Erythroblast (primary cell): ENCODE measurements around the gene RHOBTB3.
A peak's percentile ranks its signal among the peaks of the same experiment; 100 is the strongest.

ENCODE experiments used
- DNase-seq, 2 experiments: peaks; one replicate each; lab custom pipeline; 2025; lab: John Stamatoyannopoulos, UW
- GATA1 ChIP-seq: IDR thresholded peaks from 2 replicates; pipeline ENCODE4 v1.6.1; 2011; ENCODE audit warnings: low read depth, mild to moderate bottlenecking, control low read depth, low read length, moderate library complexity
- POLR2A ChIP-seq: IDR thresholded peaks from 2 replicates; pipeline ENCODE4 v1.6.1; 2011; ENCODE audit warnings: mild to moderate bottlenecking, low read length

Gene RHOBTB3

GRCh38 chr5:95815155-95815729 lies 84.1 kb downstream of the RHOBTB3 start:
- TF ChIP-seq POLR2A (no peak), GATA1 (no peak)
- no peak for DNase-seq

- DNase-seq: no peak
- TF ChIP-seq POLR2A (no peak), GATA1 (no peak)
Measured at GRCh38 chr5:95816341-95816740, 85.2 kb downstream of the RHOBTB3 start.

GRCh38 chr5:95816776-95817175 lies 85.6 kb downstream of the RHOBTB3 start:
- DNase-seq: no peak
- TF ChIP-seq GATA1 (no peak), POLR2A (no peak)

DNA sequence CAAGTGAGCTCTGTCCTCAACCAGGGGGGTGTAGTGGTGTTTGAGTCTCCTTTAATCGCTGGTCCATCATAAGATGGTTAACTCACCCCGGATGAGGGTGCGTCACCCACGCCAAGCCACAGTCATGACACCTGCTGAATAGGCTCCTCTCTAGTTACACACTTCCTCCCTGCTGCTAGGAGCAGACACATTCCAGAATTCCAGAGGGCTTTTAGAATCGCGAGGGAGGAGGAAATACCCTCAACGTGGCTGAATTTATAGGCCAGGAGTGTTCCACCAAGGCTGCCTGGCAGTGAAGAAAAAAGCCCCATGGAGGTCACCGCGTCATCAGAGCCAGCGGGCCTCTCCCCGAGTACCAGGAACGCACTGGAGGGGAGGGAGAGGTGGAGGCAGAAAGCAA lies 86.3 kb downstream of the RHOBTB3 start:
- DNase-seq: no peak
- no peak for TF ChIP-seq POLR2A
- TF ChIP-seq GATA1: no peak

GRCh38 chr5:95818181-95819147 lies 87.3 kb downstream of the RHOBTB3 start:
- TF ChIP-seq GATA1: no peak
- no peak for TF ChIP-seq POLR2A
- DNase-seq: peak; percentile 30 to 36

GRCh38 chr5:95821110-95822021 lies 90.2 kb downstream of the RHOBTB3 start:
- TF ChIP-seq POLR2A: no peak
- TF ChIP-seq GATA1: no peak
- DNase-seq: peak; percentile 51 to 56

- no peak for TF ChIP-seq GATA1
- TF ChIP-seq POLR2A: no peak
- peak; percentile 72 to 74 for DNase-seq
Measured at GRCh38 chr5:95822043-95822541, 91.0 kb downstream of the RHOBTB3 start.

DNA sequence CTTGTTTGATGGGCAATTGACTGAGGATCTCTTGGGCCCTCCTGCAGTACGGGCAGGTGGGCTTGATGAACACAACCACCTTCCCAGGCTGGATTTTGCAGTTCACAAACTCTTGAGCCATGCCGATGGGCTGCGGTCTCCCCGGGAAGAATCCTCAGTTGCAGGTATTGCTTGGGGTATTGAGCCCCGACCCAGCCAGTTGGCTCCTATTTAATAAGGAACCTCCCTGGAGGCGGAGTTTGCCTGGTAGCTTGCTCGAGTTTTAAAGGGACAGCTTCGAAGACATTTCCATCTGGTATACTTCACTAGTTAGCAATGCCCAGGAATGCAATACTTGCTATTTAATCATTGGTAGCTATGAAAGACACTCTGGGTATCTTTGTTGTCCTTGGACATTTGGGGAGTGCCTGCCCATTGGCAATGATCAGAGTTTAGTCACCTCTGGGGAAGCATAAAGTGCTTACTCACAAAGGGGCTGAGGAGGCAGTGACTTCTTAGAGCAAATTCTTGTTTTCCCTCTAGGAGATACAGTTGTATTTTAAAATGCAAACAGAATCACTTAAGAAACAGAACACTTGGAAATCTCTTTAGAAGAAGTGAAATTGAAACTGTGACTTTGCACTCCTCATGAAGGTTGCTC lies 91.5 kb downstream of the RHOBTB3 start, which contains the start of gene GLRX:
Gene GLRX, minus strand, starts transcription at position 185 of the 640 bp plus-strand sequence. Its CDS starts 64 bp downstream, at position 121.
- peak; percentile 72 to 77 for DNase-seq
- TF ChIP-seq POLR2A (peak; percentile 68), GATA1 (no peak)

- DNase-seq: no peak
- no peak for TF ChIP-seq GATA1
- no peak for TF ChIP-seq POLR2A
Measured at GRCh38 chr5:95823218-95823737, 92.1 kb downstream of the RHOBTB3 start.

GRCh38 chr5:95823738-95824609 lies 92.8 kb downstream of the RHOBTB3 start:
- TF ChIP-seq POLR2A: peak; percentile 53
- TF ChIP-seq GATA1: no peak
- DNase-seq: peak; percentile 56 to 59

- TF ChIP-seq POLR2A (no peak), GATA1 (no peak)
- peak in 1 of 2 experiments; percentile 34 for DNase-seq
Measured at GRCh38 chr5:95824747-95825146, 93.6 kb downstream of the RHOBTB3 start.
